Ishikawa (cell line): ENCODE data around the gene PIPOX.

Experiments used
- CEBPB ChIP-seq: IDR thresholded peaks from 2 replicates; pipeline ENCODE4 v1.6.1; 2012
- CREB1 ChIP-seq: IDR thresholded peaks from 2 replicates; pipeline ENCODE4 v1.6.1; 2012; ENCODE audit warnings: low read depth
- EGR1 ChIP-seq: IDR thresholded peaks from 2 replicates; pipeline ENCODE4 v1.6.1; 2012
- EP300 ChIP-seq: IDR thresholded peaks from 2 replicates; pipeline ENCODE4 v1.6.1; 2012; ENCODE audit warnings: borderline replicate concordance
- FOXM1 ChIP-seq: IDR thresholded peaks from 2 replicates; pipeline ENCODE4 v1.6.1; 2012; ENCODE audit warnings: low read depth, borderline replicate concordance
- NFIC ChIP-seq: IDR thresholded peaks from 2 replicates; pipeline ENCODE4 v1.6.1; 2012
- RAD21 ChIP-seq: IDR thresholded peaks from 2 replicates; pipeline ENCODE4 v1.6.1; 2012; ENCODE audit warnings: low read depth
- REST ChIP-seq: IDR thresholded peaks from 2 replicates; pipeline ENCODE4 v1.6.1; 2012; ENCODE audit warnings: low read depth, mild to moderate bottlenecking
- TAF1 ChIP-seq: IDR thresholded peaks from 2 replicates; pipeline ENCODE4 v1.6.1; 2012; ENCODE audit warnings: low read depth, mild to moderate bottlenecking
- TCF12 ChIP-seq: IDR thresholded peaks from 2 replicates; pipeline ENCODE4 v1.6.1; 2012; ENCODE audit warnings: low read depth
- TEAD4 ChIP-seq: IDR thresholded peaks from 2 replicates; pipeline ENCODE4 v1.6.1; 2012
- YY1 ChIP-seq: IDR thresholded peaks from 2 replicates; pipeline ENCODE4 v1.6.1; 2012; ENCODE audit warnings: low read depth
- ZBTB7A ChIP-seq: IDR thresholded peaks from 2 replicates; pipeline ENCODE4 v1.6.1; 2012; ENCODE audit warnings: low read depth
- TF ChIP-seq, protein P1 (sequence below): IDR thresholded peaks from 2 replicates; pipeline ENCODE4 v1.6.1; 2012
- TF ChIP-seq, protein P2 (sequence below): IDR thresholded peaks from 2 replicates; pipeline ENCODE4 v1.6.1; 2012

PIPOX gene

DNA sequence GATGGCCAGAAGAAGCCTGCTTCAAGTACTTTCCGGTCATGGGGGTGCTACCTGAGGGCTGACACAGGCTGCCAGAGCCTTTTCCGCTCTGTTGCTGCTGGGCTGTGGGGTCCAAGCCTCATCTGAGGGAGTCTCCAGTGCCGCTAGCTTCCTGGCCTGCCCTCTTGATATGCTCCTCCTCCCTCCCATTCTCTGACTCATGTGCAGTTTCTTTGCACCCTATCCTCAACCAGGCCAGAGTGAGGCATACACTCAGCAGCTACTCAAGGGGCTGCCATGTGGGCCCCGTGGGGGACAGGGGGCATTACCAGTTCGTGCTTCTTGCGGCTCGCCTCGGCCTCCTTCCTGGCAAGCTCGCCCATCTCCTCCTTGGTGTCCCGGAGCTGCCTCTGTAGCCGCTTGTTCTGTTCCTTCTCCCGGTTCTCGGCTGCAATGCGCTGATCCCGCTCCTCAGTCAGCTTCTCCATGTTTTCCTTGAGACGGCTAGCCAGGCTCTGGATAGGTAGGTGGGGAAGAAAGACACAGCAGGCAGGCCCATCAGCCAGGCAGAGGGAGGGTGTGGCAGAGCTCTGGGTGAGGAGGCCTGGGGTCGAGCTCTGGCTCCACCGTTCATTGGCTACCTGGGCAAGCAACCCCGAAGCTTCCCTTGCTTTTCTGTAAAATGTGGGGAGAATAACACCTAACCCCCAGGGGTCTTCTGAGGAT, 43.8 kb downstream of the PIPOX start:
- TF ChIP-seq TCF12 (no peak), EGR1 (no peak), REST (no peak), YY1 (no peak), CREB1 (no peak), TAF1 (no peak), CEBPB (no peak)
- TF ChIP-seq, protein P1, sequence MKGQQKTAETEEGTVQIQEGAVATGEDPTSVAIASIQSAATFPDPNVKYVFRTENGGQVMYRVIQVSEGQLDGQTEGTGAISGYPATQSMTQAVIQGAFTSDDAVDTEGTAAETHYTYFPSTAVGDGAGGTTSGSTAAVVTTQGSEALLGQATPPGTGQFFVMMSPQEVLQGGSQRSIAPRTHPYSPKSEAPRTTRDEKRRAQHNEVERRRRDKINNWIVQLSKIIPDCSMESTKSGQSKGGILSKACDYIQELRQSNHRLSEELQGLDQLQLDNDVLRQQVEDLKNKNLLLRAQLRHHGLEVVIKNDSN: no peak
- TF ChIP-seq, protein P2, sequence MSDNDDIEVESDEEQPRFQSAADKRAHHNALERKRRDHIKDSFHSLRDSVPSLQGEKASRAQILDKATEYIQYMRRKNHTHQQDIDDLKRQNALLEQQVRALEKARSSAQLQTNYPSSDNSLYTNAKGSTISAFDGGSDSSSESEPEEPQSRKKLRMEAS: no peak

DNA sequence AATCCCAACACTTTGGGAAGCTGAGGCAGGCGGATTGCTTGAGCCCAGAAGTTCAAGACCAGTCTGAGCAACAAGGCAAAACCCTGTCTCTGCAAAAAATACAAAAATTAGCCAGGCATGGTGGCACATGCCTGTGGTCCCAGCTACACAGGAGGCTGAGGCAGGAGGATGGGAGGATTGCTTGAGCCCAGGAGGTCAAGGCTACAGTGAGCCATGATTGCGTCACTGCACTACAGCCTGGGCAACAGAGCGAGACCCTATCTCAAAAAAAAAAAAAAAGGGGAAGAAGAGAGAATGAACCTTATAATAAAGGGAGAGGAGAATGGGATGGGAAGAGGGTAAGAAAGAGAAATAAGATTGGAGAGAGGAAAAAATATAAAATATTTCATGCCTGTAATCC, 45.8 kb downstream of the PIPOX start:
- 0 out of 2 replicates have a peak, but pooled peaks have one; percentile 30 for TF ChIP-seq CEBPB

DNA sequence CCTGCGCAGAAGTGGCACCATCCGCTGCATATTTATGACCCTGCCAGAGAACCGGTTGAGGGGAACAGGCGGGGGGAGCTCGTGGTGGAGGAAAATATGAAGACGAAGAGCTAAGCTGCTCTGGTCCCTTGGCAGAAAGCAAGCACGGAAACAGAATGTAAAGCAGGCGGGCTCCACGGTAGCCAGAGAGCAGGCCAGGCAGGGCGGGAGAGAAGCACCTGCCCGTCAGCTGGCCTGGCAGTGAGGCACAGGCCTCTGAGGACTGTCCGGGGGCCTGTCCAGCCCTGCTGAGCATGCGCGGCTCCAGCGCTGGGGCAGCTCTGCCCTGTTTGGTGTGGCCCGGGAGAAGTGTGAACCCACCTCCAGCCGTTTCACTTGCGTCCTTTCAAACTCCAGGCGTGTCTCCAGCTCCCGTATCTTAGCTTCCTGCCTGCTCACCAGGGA, 46.7 kb downstream of the PIPOX start:
- TF ChIP-seq TAF1 (no peak), CEBPB (no peak), NFIC (no peak), REST (no peak), TCF12 (no peak)

- TF ChIP-seq RAD21 (no peak), REST (no peak), FOXM1 (no peak), NFIC (no peak), YY1 (no peak), EP300 (no peak), TCF12 (no peak), ZBTB7A (no peak), CREB1 (no peak), EGR1 (no peak), CEBPB (no peak)
- TF ChIP-seq, protein P2: no peak
Observed at GRCh38 chr17:29090108-29090507, 47.2 kb downstream of the PIPOX start.

DNA sequence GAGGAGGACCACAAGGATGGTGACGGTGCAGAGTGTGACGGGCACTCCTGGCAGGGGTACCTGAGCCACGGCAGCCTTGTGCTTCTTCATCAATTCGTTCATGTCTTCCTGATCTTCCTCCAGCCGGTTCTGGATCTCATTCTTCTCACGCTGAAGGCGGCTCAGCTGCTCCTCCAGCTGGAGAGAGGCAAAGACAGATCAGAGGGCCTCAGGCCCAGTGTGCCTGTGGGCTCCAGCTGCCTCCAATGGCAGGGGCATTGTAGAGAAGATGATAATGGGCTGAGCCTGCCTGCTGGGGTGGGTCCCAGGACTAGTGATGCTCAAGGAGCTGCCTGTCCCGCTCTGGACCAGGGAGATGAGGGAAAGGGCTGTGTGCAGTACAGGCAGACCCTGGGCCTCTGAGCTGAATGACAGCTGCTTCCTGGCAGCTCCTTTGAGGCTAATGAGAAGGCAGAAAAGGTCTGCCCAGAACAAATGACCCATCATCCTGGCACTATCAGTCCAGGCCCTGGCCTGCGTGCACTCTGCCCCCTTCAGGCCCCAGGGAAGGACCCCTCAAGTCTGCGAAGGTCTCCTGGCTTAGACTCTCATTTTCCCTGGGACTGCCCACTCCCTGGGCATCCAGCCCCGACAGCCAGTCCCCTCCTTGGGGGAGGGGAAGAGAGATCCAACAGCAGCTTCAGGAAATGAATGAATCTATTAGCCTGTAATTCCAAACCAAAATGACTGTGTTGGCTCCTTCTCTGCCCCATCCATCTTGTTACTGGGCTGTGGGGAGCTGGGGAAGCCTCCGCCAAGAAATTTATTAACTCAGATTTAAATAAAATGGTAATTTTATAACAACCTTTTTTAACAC, 48.0 kb downstream of the PIPOX start:
- no peak for TF ChIP-seq EP300
- TF ChIP-seq YY1: no peak
- no peak for TF ChIP-seq CEBPB
- no peak for TF ChIP-seq TCF12
- no peak for TF ChIP-seq CREB1
- TF ChIP-seq REST: no peak
- TF ChIP-seq NFIC: no peak
- no peak for TF ChIP-seq FOXM1
- no peak for TF ChIP-seq RAD21
- no peak for TF ChIP-seq TEAD4
- no peak for TF ChIP-seq EGR1
- TF ChIP-seq, protein P1: no peak
- no peak for TF ChIP-seq ZBTB7A
- TF ChIP-seq TAF1: no peak
